DOHH2 (cell line): Measurements from ENCODE around the gene TIGD3.

Experiments
- CTCF ChIP-seq: fragments of 200-600 bp; sonication (generic); IDR thresholded peaks from one replicate; pipeline ENCODE4 v1.5.1; 2014; ENCODE audit warnings: antibody characterized with exemption, mild to moderate bottlenecking, low read depth, low read length; ENCODE audit not compliant: poor library complexity, severe bottlenecking
- EZH2phosphoT487 ChIP-seq: fragments of 200-600 bp; sonication (generic); IDR thresholded peaks from 2 replicates; pipeline ENCODE4 v1.6.1; 2017; ENCODE audit warnings: borderline replicate concordance, mild to moderate bottlenecking, antibody characterized with exemption, low read length, moderate library complexity, mixed read lengths

GRCh38 chr11:65340226-65340625 is 14.3 kb upstream of the TIGD3 start:
- TF ChIP-seq CTCF (no peak), EZH2phosphoT487 (no peak)
